Measurements from ENCODE around the gene CDC42BPB. TPM values are rescaled to one million over a fixed set of nuclear protein-coding genes. Genes with fewer than 3 reads are reported as not detected.

CDC42BPB gene
- total and polyA plus RNA-seq, 11 donors, result 31.1 to 124 (median 68.9) TPM

DNA sequence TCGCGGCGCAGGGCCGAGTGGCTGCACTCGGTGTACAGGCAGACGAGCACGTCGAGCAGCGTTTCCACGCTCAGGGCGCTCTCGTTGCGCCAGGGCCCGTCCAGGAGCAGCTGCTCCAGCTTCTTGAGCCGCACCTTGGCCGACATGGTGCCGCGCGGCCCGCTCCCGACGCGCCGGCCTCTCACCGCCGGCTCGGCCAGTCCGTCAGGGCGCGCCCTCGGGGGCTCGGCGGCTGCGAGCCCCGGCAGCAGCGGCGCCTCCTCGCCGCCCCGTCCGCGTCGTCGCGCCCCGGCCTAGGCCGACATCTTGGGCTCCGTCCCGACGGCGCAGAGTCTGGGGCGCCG, 349 bp downstream of the CDC42BPB start:
- Histone ChIP-seq H3K27ac (peak overlapping the region; percentile 88 to 99 (median 96)), H3K27me3 (no peaks in the 10 kb centered on the region), H3K4me1 (peaks cover 6 to 49% (median 38%) of the 10 kb centered on the region in 12 donors), H3K4me3 (peak overlapping the region; percentile 88 to 100 (median 97)), H3K36me3 (peaks cover 0 to 4% (median 0%) of the 10 kb centered on the region in 9 donors), H3K9me3 (no peaks in the 10 kb centered on the region)
- WGBS, 4 donors, result 1 to 3% (median 1%) methylated on average over 13 to 53 of the region's 53 CpGs; no CpG with 5 or more reads in 1 of the 4 donors
- ATAC-seq (peak in 1 of 4 donors; percentile 5), DNase-seq (peak in 1 of 5 donors; percentile 55)
- TF ChIP-seq POLR2A (IDR thresholded peaks at IDR 0.05), result no peak
- TF ChIP-seq, protein P1, sequence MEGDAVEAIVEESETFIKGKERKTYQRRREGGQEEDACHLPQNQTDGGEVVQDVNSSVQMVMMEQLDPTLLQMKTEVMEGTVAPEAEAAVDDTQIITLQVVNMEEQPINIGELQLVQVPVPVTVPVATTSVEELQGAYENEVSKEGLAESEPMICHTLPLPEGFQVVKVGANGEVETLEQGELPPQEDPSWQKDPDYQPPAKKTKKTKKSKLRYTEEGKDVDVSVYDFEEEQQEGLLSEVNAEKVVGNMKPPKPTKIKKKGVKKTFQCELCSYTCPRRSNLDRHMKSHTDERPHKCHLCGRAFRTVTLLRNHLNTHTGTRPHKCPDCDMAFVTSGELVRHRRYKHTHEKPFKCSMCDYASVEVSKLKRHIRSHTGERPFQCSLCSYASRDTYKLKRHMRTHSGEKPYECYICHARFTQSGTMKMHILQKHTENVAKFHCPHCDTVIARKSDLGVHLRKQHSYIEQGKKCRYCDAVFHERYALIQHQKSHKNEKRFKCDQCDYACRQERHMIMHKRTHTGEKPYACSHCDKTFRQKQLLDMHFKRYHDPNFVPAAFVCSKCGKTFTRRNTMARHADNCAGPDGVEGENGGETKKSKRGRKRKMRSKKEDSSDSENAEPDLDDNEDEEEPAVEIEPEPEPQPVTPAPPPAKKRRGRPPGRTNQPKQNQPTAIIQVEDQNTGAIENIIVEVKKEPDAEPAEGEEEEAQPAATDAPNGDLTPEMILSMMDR (IDR thresholded peaks at IDR 0.05), result no peak
- intact Hi-C loops (cut with DNase I), result loop anchor here in 1 of 10 donors (10.0 kb wide), 1 partner anchor 52 kb away; no protein-coding TSS in a partner anchor

DNA sequence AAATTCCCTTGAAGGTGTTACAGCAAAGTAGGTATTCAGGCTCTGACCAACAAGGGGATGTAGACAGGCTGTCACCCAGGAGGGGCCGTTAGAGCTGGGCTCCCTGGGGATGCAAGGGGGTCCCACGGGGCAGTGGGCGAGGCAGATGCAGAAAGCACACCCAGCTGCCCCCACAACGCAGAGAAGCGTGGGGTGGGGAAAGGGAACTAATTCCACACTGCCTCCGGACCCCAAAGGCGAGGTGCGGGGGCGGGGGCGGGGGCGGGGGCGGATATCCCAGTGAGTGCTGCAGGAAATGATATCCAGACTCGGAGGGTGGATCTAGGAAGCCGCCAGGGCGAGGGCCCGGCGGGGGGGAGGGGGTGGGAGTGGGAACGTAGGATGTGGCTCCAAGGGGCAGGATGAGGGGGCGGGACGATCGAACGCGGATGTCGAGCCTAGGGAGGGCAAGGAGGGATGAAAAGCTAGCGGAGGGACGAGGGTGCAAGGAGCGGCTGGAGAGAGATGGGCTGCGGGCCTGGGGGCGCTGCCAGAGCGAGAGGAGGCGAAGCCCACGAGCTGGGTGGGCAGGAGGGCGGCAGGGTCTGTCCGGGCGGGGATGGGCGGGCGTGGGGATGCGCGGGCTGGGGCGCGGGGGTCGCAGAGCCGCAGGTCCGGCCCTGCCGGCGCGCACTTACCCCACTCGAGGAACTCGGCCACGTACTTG, 874 bp downstream of the CDC42BPB start:
- Histone ChIP-seq H3K9me3 (no peaks in the 10 kb centered on the region), H3K27ac (peak overlapping the region; percentile 88 to 99 (median 96)), H3K4me1 (peaks cover 6 to 53% (median 40%) of the 10 kb centered on the region in 12 donors), H3K27me3 (no peaks in the 10 kb centered on the region), H3K4me3 (peak overlapping the region; percentile 88 to 100 (median 97)), H3K36me3 (peaks cover 0 to 4% (median 0%) of the 10 kb centered on the region in 9 donors)
- TF ChIP-seq, protein P1 (IDR thresholded peaks at IDR 0.05), result no peak
- no peak for TF ChIP-seq POLR2A (IDR thresholded peaks at IDR 0.05)
- ATAC-seq (peak; percentile 22 to 80 (median 53)), DNase-seq (peak; percentile 87 to 89 (median 88))
- WGBS, 4 donors, result 1 to 2% (median 1%) methylated on average over 44 to 50 of the region's 50 CpGs
- intact Hi-C loops (cut with DNase I), result loop anchor here in 1 of 10 donors (10.0 kb wide), 1 partner anchor 52 kb away; no protein-coding TSS in a partner anchor

DNA sequence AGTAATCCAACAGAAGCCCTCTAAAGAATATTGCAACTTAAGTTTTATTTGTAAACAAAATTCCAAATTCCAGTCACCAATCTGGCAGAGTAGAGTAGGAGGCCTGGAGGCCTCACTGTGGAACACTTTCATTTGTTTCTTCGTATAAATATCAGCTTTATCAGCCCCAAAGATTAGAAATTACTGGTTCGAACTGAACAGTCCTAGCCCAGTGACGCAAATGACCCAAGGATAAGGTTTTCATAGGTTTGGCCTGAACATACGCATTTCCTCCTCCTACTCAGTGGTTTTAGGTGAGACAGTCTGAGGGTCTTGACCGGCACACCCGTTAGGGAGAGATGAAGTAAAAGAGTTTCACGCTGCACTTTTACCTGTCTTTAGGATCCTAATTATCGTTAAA, 1.7 kb downstream of the CDC42BPB start:
- ATAC-seq, result peak in 1 of 4 donors; percentile 59
- H3K9me3 ChIP-seq, result no peaks in the 10 kb centered on the region
- H3K4me3 ChIP-seq, result peak overlapping the region in 11 of 12 donors; percentile 88 to 100 (median 97)
- intact Hi-C loops (cut with DNase I), result loop anchor here in 1 of 10 donors (10.0 kb wide), 1 partner anchor 51 kb away; no protein-coding TSS in a partner anchor
- WGBS, 4 donors, result 38 to 54% (median 43%) methylated on average over 8 of the region's 8 CpGs
- H3K4me1 ChIP-seq, result peaks cover 6 to 61% (median 47%) of the 10 kb centered on the region in 12 donors
- H3K27me3 ChIP-seq, result no peaks in the 10 kb centered on the region
- peak overlapping the region in 11 of 12 donors; percentile 50 to 99 (median 96) for H3K27ac ChIP-seq
- no peak for TF ChIP-seq POLR2A (IDR thresholded peaks at IDR 0.05)
- TF ChIP-seq, protein P1 (IDR thresholded peaks at IDR 0.05), result no peak
- peaks cover 0 to 4% (median 0%) of the 10 kb centered on the region in 9 donors for H3K36me3 ChIP-seq
- DNase-seq, result no peak

DNA sequence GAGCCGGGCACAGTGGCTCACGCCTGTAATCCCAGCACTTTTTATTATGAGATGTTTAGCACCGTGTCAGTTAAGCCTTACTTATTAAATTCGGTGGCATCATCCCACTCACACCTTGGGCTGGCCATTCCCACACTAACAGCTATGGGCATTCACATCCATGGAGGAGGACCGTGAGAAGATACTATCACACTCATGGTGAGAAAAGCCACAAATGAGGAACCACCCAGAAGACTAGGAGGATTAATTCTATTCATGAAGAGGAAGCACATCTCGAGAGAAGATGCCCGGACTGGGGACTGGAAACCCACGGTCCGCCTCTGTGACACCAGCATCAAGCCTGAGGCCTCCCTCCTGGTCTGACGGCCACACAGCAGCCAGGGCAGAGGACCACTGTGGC, 4.9 kb downstream of the CDC42BPB start:
- no peaks in the 10 kb centered on the region for H3K27me3 ChIP-seq
- TF ChIP-seq, protein P1 (IDR thresholded peaks at IDR 0.05), result no peak
- no peak for TF ChIP-seq POLR2A (IDR thresholded peaks at IDR 0.05)
- H3K4me3 ChIP-seq, result no peak overlapping the region
- WGBS, 4 donors, result 78 to 85% (median 83%) methylated on average over 7 to 10 of the region's 10 CpGs
- H3K36me3 ChIP-seq, result peaks cover 0 to 9% (median 0%) of the 10 kb centered on the region in 9 donors
- ATAC-seq (no peak), DNase-seq (no peak)
- peaks cover 0 to 67% (median 39%) of the 10 kb centered on the region in 12 donors for H3K4me1 ChIP-seq
- no peak overlapping the region for H3K27ac ChIP-seq
- H3K9me3 ChIP-seq, result no peaks in the 10 kb centered on the region
- intact Hi-C loops (cut with DNase I), result loop anchor here in 2 of 10 donors (5.0 to 10.0 kb wide), 2 partner anchors 40 to 48 kb away; no protein-coding TSS in a partner anchor
